ENCODE data around the gene GUCY2D.

Gene GUCY2D

DNA sequence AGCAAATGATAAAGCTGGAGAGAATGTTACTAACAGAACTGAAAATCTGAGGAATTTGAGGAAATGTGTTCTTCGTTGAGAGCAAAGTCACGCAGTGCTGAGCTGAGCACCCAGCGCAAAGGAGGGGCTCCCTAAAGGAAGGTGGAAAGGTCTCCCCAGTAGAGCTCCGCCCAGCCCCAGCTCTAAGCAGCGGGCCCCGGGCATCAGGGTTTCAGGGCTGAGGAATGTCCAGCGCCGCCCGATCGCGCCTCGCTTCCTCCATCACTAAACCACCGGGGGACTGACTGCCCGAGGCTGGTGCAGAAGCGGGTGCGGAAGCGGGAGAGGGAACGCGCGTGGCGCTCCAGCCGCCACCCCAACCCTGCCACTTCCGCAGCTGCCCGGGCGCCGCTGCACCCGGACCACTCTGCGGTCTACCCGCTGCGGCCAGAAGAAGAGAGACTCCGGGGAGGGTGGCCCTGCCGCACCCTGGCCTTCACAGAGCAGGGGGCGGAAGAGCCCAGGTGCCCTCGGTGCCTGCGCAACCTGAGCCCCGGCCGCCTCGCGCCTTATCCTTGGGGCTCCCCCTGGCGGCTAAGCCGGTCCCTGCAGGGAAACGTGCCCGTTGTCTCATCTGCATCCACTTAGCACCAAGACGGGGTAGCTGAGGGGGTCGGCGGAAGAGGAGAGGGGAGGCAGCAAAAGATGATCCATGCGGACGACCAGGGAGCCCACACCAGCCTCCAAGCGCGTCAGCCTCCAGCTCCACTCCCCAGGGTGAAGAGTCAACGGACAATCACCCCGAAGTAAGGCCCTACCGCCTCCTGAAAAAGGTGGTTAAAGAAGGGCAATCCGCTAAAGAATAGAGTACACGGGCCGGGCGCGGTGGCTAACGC is 12.4 kb upstream of the GUCY2D start:
- H3K27ac ChIP-seq, result peak overlapping the region; percentile 57
- peak; percentile 84 for DNase-seq (ENCODE audit: low spot score)
- TF ChIP-seq, protein P1, sequence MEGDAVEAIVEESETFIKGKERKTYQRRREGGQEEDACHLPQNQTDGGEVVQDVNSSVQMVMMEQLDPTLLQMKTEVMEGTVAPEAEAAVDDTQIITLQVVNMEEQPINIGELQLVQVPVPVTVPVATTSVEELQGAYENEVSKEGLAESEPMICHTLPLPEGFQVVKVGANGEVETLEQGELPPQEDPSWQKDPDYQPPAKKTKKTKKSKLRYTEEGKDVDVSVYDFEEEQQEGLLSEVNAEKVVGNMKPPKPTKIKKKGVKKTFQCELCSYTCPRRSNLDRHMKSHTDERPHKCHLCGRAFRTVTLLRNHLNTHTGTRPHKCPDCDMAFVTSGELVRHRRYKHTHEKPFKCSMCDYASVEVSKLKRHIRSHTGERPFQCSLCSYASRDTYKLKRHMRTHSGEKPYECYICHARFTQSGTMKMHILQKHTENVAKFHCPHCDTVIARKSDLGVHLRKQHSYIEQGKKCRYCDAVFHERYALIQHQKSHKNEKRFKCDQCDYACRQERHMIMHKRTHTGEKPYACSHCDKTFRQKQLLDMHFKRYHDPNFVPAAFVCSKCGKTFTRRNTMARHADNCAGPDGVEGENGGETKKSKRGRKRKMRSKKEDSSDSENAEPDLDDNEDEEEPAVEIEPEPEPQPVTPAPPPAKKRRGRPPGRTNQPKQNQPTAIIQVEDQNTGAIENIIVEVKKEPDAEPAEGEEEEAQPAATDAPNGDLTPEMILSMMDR (conservative IDR thresholded peaks at IDR 0.05; ENCODE audit: low read depth), result peak; percentile 94
- ChIA-PET POLR2A (ENCODE audit: low non-redundant PET) (no interaction called here), CTCF (interaction anchor here (0.5 to 2.9 kb wide), 49 partner anchors 7 to 482 kb away, joined by 3 to 31 read pairs (median 4); partner anchors contain the start of genes ATP1B2, CNTROB, CYB5D1 and GUCY2D)

DNA sequence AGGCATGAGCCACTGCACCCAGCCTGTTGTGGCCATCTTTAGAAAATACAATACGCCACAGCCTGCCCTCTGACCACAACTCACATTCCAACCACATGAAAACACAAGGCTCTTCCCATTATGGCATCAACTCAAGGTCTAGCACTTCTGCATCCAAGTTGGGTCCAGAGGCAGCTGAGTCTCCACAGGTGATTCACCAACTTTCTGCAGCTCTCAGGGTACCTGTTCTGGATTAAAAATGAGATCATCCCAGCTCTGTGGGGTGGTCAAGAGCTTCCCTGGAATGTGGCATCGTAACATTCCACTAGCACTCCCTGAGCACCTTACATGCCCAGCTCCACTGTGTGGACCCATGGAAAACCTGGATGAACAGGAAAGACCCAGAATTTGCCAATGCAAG is 9.9 kb upstream of the GUCY2D start:
- H3K27ac ChIP-seq, result no peak overlapping the region
- peak; percentile 74 for DNase-seq (ENCODE audit: low spot score)
- POLR2A ChIA-PET (ENCODE audit: low non-redundant PET), result no interaction called here
- CTCF ChIA-PET, result interaction anchor here (0.7 to 1.6 kb wide), 4 partner anchors 9 to 65 kb away, joined by 3 to 8 read pairs (median 6); no protein-coding TSS in a partner anchor
- TF ChIP-seq, protein P1 (conservative IDR thresholded peaks at IDR 0.05; ENCODE audit: low read depth), result no peak

DNA sequence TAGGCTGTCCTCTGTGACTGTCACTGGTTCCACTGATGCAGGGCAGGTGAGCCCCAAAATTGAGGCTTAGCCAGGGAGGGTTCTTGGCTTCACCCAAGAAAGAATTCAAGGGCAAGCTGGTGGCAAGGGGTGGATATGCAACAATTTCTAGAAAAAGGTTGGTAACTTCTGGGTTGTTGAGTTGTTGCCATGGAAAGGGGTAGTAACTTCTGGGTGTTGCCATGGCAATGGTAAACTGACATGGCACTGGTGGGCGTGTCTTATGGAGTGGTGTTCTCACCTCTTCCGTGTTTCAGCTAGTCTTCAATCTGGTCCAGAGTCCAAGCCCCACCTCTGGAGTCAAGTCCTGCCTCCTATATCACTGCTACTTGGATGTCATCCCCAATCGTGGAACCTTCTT is 9.5 kb upstream of the GUCY2D start:
- ChIA-PET CTCF (interaction anchor here (0.7 to 1.6 kb wide), 4 partner anchors 9 to 64 kb away, joined by 3 to 8 read pairs (median 6); no protein-coding TSS in a partner anchor), POLR2A (ENCODE audit: low non-redundant PET) (no interaction called here)
- DNase-seq (ENCODE audit: low spot score), result no peak
- no peak overlapping the region for H3K27ac ChIP-seq
- TF ChIP-seq, protein P1 (conservative IDR thresholded peaks at IDR 0.05; ENCODE audit: low read depth), result no peak

DNA sequence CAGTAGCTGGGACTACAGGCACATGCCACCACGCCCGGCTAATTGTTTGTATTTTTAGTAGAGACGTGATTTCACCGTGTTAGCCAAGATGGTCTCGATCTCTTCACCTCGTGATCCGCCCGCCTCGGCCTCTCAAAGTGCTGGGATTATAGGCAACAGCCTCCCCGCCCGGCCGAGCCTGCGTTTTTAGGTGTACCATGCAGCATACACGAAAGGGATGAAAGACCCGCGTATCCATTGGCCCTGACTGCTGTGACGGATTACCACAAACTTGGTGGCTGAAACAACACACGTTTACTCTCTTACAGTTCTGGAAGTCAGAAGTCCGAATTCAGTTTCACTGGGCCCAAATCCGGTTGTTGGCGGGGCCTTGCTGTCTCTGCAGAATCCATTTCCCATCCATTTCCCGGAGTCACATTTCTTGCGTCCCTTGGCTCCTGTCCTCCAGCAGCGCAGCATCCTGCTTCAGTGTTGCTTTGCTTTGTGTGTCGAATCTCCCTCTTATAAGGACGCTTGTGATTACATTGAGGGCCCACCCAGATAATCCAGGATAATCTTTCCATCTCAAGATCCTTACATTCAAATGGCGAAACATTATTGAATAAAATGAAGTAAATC is 8.3 kb upstream of the GUCY2D start:
- DNase-seq (ENCODE audit: low spot score), result no peak
- POLR2A ChIA-PET (ENCODE audit: low non-redundant PET), result no interaction called here
- TF ChIP-seq, protein P1 (conservative IDR thresholded peaks at IDR 0.05; ENCODE audit: low read depth), result no peak
- H3K27ac ChIP-seq, result no peak overlapping the region
- CTCF ChIA-PET, result interaction anchor here (1.6 kb wide), 1 partner anchor 63 kb away, joined by 8 read pairs; no protein-coding TSS in a partner anchor

DNA sequence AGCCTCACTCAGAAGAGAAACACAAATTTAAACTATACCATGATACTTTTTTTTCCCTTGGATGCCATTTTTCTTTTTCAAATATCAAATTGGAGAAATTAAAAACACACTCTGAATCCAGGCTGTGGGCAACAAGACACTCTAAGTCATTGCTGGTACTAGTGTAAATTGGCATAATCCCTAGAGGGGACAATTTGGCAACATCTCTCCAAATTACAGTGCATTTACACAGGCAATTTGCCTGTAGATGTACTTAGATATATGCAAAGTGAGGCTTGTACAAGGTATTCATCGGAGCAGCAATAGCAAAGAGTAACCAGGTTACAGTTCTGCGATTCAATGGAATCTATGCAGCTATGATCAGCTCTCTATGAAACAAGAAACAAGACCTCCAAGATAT is 6.7 kb upstream of the GUCY2D start:
- H3K27ac ChIP-seq, result no peak overlapping the region
- DNase-seq (ENCODE audit: low spot score), result no peak
- ChIA-PET CTCF (no interaction called here), POLR2A (ENCODE audit: low non-redundant PET) (no interaction called here)
- TF ChIP-seq, protein P1 (conservative IDR thresholded peaks at IDR 0.05; ENCODE audit: low read depth), result no peak

DNA sequence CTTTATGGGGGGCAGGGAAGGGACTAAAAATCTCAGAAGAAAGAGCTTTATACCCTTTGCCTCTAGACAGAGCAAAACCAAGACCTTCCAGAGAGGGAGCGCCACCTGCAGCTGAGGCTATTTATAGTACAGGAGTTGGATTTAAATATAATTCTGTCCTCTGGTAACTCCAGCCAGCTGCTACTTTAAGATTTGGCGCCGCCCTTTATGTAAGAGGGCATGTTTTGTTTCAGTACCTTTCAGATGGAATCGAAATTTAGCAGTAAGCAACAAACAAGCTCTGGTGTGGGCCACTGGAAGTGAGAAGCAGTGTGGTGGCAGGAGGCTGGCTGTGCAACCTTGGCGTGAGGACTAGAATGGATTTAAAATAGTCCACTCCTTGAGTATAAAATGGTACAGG is 5.2 kb upstream of the GUCY2D start:
- TF ChIP-seq, protein P1 (conservative IDR thresholded peaks at IDR 0.05; ENCODE audit: low read depth), result peak; percentile 34
- H3K27ac ChIP-seq, result no peak overlapping the region
- ChIA-PET POLR2A (ENCODE audit: low non-redundant PET) (no interaction called here), CTCF (interaction anchor here (0.6 to 1.6 kb wide), 9 partner anchors 7 to 254 kb away, joined by 3 to 10 read pairs (median 4); partner anchors contain the start of gene RNF227)
- no peak for DNase-seq (ENCODE audit: low spot score)

All from RWPE1 (cell line).